ENCODE results near the gene LIN9.

GRCh38 chr1:226320930-226321329 is 12.0 kb upstream of the LIN9 start:
- TF ChIP-seq REST (IDR thresholded peaks at IDR 0.05; ENCODE audit: low read depth): no peak
- TF ChIP-seq CREB1 (IDR thresholded peaks at IDR 0.05; ENCODE audit: low read depth): no peak
- TF ChIP-seq EP300 (IDR thresholded peaks at IDR 0.05; ENCODE audit: borderline replicate concordance): no peak
- TF ChIP-seq ZBTB7A (IDR thresholded peaks at IDR 0.05; ENCODE audit: low read depth): no peak
- no peak for TF ChIP-seq FOXM1 (IDR thresholded peaks at IDR 0.05; ENCODE audit: borderline replicate concordance, low read depth)
- TF ChIP-seq CEBPB (IDR thresholded peaks at IDR 0.05): no peak
- no peak for TF ChIP-seq RAD21 (IDR thresholded peaks at IDR 0.05; ENCODE audit: low read depth)
- no peak for TF ChIP-seq EGR1 (IDR thresholded peaks at IDR 0.05)
- no peak for TF ChIP-seq TCF12 (IDR thresholded peaks at IDR 0.05; ENCODE audit: low read depth)
- TF ChIP-seq NFIC (IDR thresholded peaks at IDR 0.05): no peak
- TF ChIP-seq MAX (IDR thresholded peaks at IDR 0.05): no peak
- TF ChIP-seq TAF1 (IDR thresholded peaks at IDR 0.05; ENCODE audit: low read depth): no peak
